Trophoblast cell (in vitro differentiated cells and primary cell): Measurements from ENCODE around the gene USP6NL.

Experiments
- DNase-seq, 2 donors: peaks; one replicate each; pipeline ENCODE4 v3.0.0-alpha.2; 2016
- H2AFZ ChIP-seq: 2 replicates; pipeline ENCODE4 v1.6.1; 2013; ENCODE audit warnings: low read length, moderate library complexity, mild to moderate bottlenecking; ENCODE audit not compliant: insufficient read depth, poor library complexity
- H2AK5ac ChIP-seq: 2 replicates; pipeline ENCODE4 v1.6.1; 2013; ENCODE audit warnings: mild to moderate bottlenecking, low read length
- H2BK120ac ChIP-seq: 2 replicates; pipeline ENCODE4 v1.6.1; 2013; ENCODE audit warnings: low read length, mild to moderate bottlenecking, moderate library complexity; ENCODE audit not compliant: insufficient read depth, poor library complexity
- H2BK12ac ChIP-seq: 2 replicates; pipeline ENCODE4 v1.6.1; 2013; ENCODE audit warnings: mild to moderate bottlenecking, low read length, moderate library complexity
- H2BK5ac ChIP-seq: 2 replicates; pipeline ENCODE4 v1.6.1; 2013; ENCODE audit warnings: low read length, low read depth, moderate library complexity, mild to moderate bottlenecking; ENCODE audit not compliant: poor library complexity
- H3K14ac ChIP-seq: 2 replicates; pipeline ENCODE4 v1.6.1; 2013; ENCODE audit warnings: mild to moderate bottlenecking, low read length
- H3K18ac ChIP-seq: 2 replicates; pipeline ENCODE4 v1.6.1; 2013; ENCODE audit warnings: mild to moderate bottlenecking, low read length
- H3K23ac ChIP-seq: 2 replicates; pipeline ENCODE4 v1.6.1; 2013; ENCODE audit warnings: low read length
- H3K27ac ChIP-seq: 2 replicates; pipeline ENCODE4 v1.5.1; 2013; ENCODE audit warnings: low read depth, mild to moderate bottlenecking, inconsistent platforms, low read length, moderate library complexity
- H3K27me3 ChIP-seq: 2 replicates; pipeline ENCODE4 v1.6.1; 2013; ENCODE audit warnings: inconsistent platforms, mild to moderate bottlenecking, low read length, moderate library complexity; ENCODE audit not compliant: insufficient read depth
- H3K36me3 ChIP-seq, 2 experiments: 1 replicate in 1 of 2; 2 replicates in 1 of 2; pipeline ENCODE4 v1.6.1; 2013; ENCODE audit warnings: low read length in 2 of 2, mild to moderate bottlenecking in 2 of 2, moderate library complexity in 1 of 2; ENCODE audit not compliant: insufficient read depth in 2 of 2, control insufficient read depth in 1 of 2
- H3K4ac ChIP-seq: 2 replicates; pipeline ENCODE4 v1.6.1; 2013; ENCODE audit warnings: low read depth, mild to moderate bottlenecking, low read length, moderate library complexity
- H3K4me1 ChIP-seq, 2 experiments: 1 replicate in 1 of 2; 2 replicates in 1 of 2; pipeline ENCODE4 v1.6.1; 2013; ENCODE audit warnings: low read length in 2 of 2, mild to moderate bottlenecking in 2 of 2, moderate library complexity in 1 of 2; ENCODE audit not compliant: insufficient read depth in 2 of 2, control insufficient read depth in 1 of 2
- H3K4me2 ChIP-seq: 2 replicates; pipeline ENCODE4 v1.6.1; 2013; ENCODE audit warnings: inconsistent platforms, mild to moderate bottlenecking, low read length, moderate library complexity
- H3K4me3 ChIP-seq: 2 replicates; pipeline ENCODE4 v1.5.1; 2013; ENCODE audit warnings: mild to moderate bottlenecking, low read depth, low read length, inconsistent platforms
- H3K79me1 ChIP-seq: one replicate; pipeline ENCODE4 v1.6.1; 2013; ENCODE audit warnings: low read length
- H3K79me2 ChIP-seq: 2 replicates; pipeline ENCODE4 v1.6.1; 2013; ENCODE audit warnings: low read length, mild to moderate bottlenecking; ENCODE audit not compliant: control insufficient read depth, insufficient read depth, poor library complexity
- H3K9ac ChIP-seq: 2 replicates; pipeline ENCODE4 v1.6.1; 2013; ENCODE audit warnings: mild to moderate bottlenecking, low read length
- H3K9me3 ChIP-seq: 2 replicates; pipeline ENCODE4 v1.6.1; 2013; ENCODE audit warnings: low read depth, mild to moderate bottlenecking, control low read depth, inconsistent platforms, low read length; ENCODE audit not compliant: insufficient read depth
- H4K12ac ChIP-seq: 2 replicates; pipeline ENCODE4 v1.6.1; 2013; ENCODE audit warnings: low read depth, mild to moderate bottlenecking, low read length, moderate library complexity
- H4K8ac ChIP-seq: 2 replicates; pipeline ENCODE4 v1.6.1; 2013; ENCODE audit warnings: low read depth, mild to moderate bottlenecking, low read length, moderate library complexity
- H4K91ac ChIP-seq: one replicate; pipeline ENCODE4 v1.6.1; 2013; ENCODE audit warnings: low read depth, mild to moderate bottlenecking, low read length, moderate library complexity
- WGBS: extraction: QIAGEN DNeasy Blood & Tissue Kit; methylation state at CpG from one replicate; pipeline ENCODE4 v1.1.7; 2013; ENCODE audit warnings: missing lambda C conversion rate; ENCODE audit not compliant: insufficient read length, insufficient coverage; ENCODE audit errors: extremely low coverage; 5-methylcytosine and 5-hydroxymethylcytosine counted together

Gene USP6NL

DNA sequence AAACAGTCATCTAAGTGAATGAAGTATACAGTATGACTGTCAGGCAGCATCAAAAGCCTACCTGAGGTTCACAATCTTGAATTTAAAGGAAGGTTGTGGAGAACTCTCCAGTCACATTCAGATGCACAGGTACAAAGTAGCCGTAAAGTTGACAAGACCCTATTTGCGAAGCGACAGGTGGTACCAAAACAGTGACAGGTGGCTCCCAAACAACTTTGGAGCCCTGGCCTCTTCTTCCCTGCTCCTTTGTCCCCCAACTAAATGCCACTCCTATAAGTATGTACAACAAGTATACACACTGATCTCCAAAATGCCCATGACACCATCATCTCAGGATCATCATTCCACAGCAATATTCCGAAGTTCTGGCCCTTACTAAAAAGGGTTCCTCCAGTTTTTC lies 53.5 kb downstream of the USP6NL start:
- no peak overlapping the region for H3K4me3 ChIP-seq
- H4K91ac ChIP-seq, result no peak overlapping the region
- H3K27me3 ChIP-seq, result no peaks in the 10 kb centered on the region
- no peak overlapping the region for H2BK5ac ChIP-seq
- no peaks in the 10 kb centered on the region for H3K79me1 ChIP-seq
- no peak overlapping the region for H4K8ac ChIP-seq
- no peak overlapping the region for H3K9ac ChIP-seq
- H3K4me2 ChIP-seq, result no peak overlapping the region
- H2AK5ac ChIP-seq, result no peak overlapping the region
- no peak overlapping the region for H3K27ac ChIP-seq
- no CpG with 5 or more reads among the region's 4 CpGs for WGBS
- no peak overlapping the region for H4K12ac ChIP-seq
- no peaks in the 10 kb centered on the region for H3K4me1 ChIP-seq
- H3K9me3 ChIP-seq, result no peaks in the 10 kb centered on the region
- H3K23ac ChIP-seq, result no peak overlapping the region
- H2AFZ ChIP-seq, result no peak overlapping the region
- no peak overlapping the region for H3K18ac ChIP-seq
- no peaks in the 10 kb centered on the region for H3K36me3 ChIP-seq
- DNase-seq, result no peak
- H3K14ac ChIP-seq, result no peak overlapping the region
- H2BK12ac ChIP-seq, result no peak overlapping the region
- no peak overlapping the region for H3K4ac ChIP-seq
- no peaks in the 10 kb centered on the region for H3K79me2 ChIP-seq
- no peak overlapping the region for H2BK120ac ChIP-seq

DNA sequence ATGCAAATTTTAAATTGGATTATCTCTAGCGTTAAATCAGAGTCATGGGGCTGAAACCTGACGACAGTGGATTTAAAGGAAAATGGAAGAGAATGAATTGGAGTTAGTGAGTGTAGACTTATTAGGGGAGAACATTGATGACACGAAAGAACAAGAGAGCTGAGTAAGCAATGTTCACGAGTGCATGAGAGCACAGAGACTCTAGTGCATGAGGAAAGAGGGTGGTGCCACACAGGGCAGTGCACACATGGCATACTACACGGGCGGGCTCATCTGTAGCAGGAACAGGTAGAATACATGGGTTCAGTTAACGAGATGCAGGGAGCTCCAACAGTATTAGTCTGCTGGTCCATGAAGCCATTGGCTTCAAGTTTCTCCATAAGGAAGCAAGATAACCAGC lies 53.9 kb downstream of the USP6NL start:
- no peaks in the 10 kb centered on the region for H3K36me3 ChIP-seq
- no peak overlapping the region for H2BK12ac ChIP-seq
- 100% methylated on average over 1 of the region's 7 CpGs for WGBS
- no peak overlapping the region for H3K4me3 ChIP-seq
- H3K14ac ChIP-seq, result no peak overlapping the region
- H3K79me2 ChIP-seq, result no peaks in the 10 kb centered on the region
- H2AFZ ChIP-seq, result no peak overlapping the region
- no peak overlapping the region for H2BK5ac ChIP-seq
- H3K9me3 ChIP-seq, result no peaks in the 10 kb centered on the region
- no peak overlapping the region for H3K18ac ChIP-seq
- no peak for DNase-seq
- no peaks in the 10 kb centered on the region for H3K27me3 ChIP-seq
- H2BK120ac ChIP-seq, result no peak overlapping the region
- H3K79me1 ChIP-seq, result no peaks in the 10 kb centered on the region
- H2AK5ac ChIP-seq, result no peak overlapping the region
- no peak overlapping the region for H3K4me2 ChIP-seq
- no peaks in the 10 kb centered on the region for H3K4me1 ChIP-seq
- H3K9ac ChIP-seq, result no peak overlapping the region
- H3K27ac ChIP-seq, result no peak overlapping the region
- no peak overlapping the region for H3K23ac ChIP-seq
- H4K91ac ChIP-seq, result no peak overlapping the region
- no peak overlapping the region for H3K4ac ChIP-seq
- no peak overlapping the region for H4K8ac ChIP-seq
- H4K12ac ChIP-seq, result no peak overlapping the region

GRCh38 chr10:11555556-11555955 lies 55.9 kb downstream of the USP6NL start:
- no peaks in the 10 kb centered on the region for H3K4me1 ChIP-seq
- H2BK120ac ChIP-seq, result no peak overlapping the region
- no peak overlapping the region for H3K18ac ChIP-seq
- H3K36me3 ChIP-seq, result no peaks in the 10 kb centered on the region
- no peak overlapping the region for H4K12ac ChIP-seq
- H3K23ac ChIP-seq, result no peak overlapping the region
- no peak overlapping the region for H4K8ac ChIP-seq
- no peaks in the 10 kb centered on the region for H3K9me3 ChIP-seq
- no peaks in the 10 kb centered on the region for H3K79me2 ChIP-seq
- no peak overlapping the region for H3K4me3 ChIP-seq
- no peaks in the 10 kb centered on the region for H3K27me3 ChIP-seq
- H3K14ac ChIP-seq, result no peak overlapping the region
- no peak for DNase-seq
- H3K9ac ChIP-seq, result no peak overlapping the region
- H3K4ac ChIP-seq, result no peak overlapping the region
- H4K91ac ChIP-seq, result no peak overlapping the region
- no peak overlapping the region for H2AK5ac ChIP-seq
- H2BK5ac ChIP-seq, result no peak overlapping the region
- no peak overlapping the region for H3K27ac ChIP-seq
- H2AFZ ChIP-seq, result no peak overlapping the region
- no peak overlapping the region for H3K4me2 ChIP-seq
- no peaks in the 10 kb centered on the region for H3K79me1 ChIP-seq
- no peak overlapping the region for H2BK12ac ChIP-seq

- Histone ChIP-seq H3K79me1 (no peaks in the 10 kb centered on the region), H3K4ac (no peak overlapping the region), H3K14ac (no peak overlapping the region), H4K8ac (no peak overlapping the region), H4K91ac (no peak overlapping the region), H3K4me3 (no peak overlapping the region), H3K27ac (no peak overlapping the region), H3K27me3 (no peaks in the 10 kb centered on the region), H3K23ac (no peak overlapping the region), H2BK120ac (no peak overlapping the region), H4K12ac (no peak overlapping the region), H2BK12ac (no peak overlapping the region), H3K9me3 (no peaks in the 10 kb centered on the region), H3K9ac (no peak overlapping the region), H3K79me2 (no peaks in the 10 kb centered on the region), H3K4me2 (no peak overlapping the region), H2AK5ac (no peak overlapping the region), H3K36me3 (no peaks in the 10 kb centered on the region), H2BK5ac (no peak overlapping the region), H2AFZ (no peak overlapping the region), H3K18ac (no peak overlapping the region), H3K4me1 (no peaks in the 10 kb centered on the region)
- no CpG with 5 or more reads among the region's 6 CpGs for whole genome bisulfite sequencing
- DNase-seq, result no peak
These were observed 57.6 kb downstream of the USP6NL start for GRCh38 chr10:11553773-11554381.
